HCT116 (cell line): ENCODE measurements around the gene SMIM28. TPM values are rescaled to one million over a fixed set of nuclear protein-coding genes. Genes with fewer than 3 reads are reported as not detected.

Source experiments
- ATAC-seq: fragments of 200-7000 bp; cut with Tn5 transposase; 2 replicates; pipeline ENCODE4 v1.9.1; 2020; ENCODE audit warnings: mild to moderate bottlenecking, moderate library complexity
- BruUV-seq: library from RNA; stranded (reverse); fragments of 400-500 nt; replicated peaks from 2 replicates; lab custom pipeline; 2021; lab: Mats Ljungman, UMichigan
- CTCF ChIA-PET: fragments of 300-600 bp; sonication (Branson Sonifier 250); formaldehyde crosslinking; loops from one replicate; lab custom pipeline; 2021; ENCODE audit warnings: antibody characterized with exemption; lab: Charles Lee
- POLR2A ChIA-PET: fragments of 300-600, 350-600 bp; sonication (Branson Sonifier 250); formaldehyde crosslinking; loops from one replicate; lab custom pipeline; 2021; ENCODE audit warnings: antibody characterized with exemption; lab: Charles Lee
- RAD21 ChIA-PET, 2 experiments: fragments of 300-600 bp; sonication (Branson Sonifier 250); formaldehyde crosslinking; loops; one replicate each; lab custom pipeline; 2023; ENCODE audit warnings: low total read pairs in 2 of 2; ENCODE audit not compliant: uncharacterized antibody in 2 of 2, unreplicated experiment in 2 of 2, low non-redundant PET in 1 of 2; lab: Charles Lee
- DNase-seq: peaks from one replicate; pipeline ENCODE4 v3.0.0-alpha.2; 2010; ENCODE audit warnings: low read depth, low spot score
- H2AFZ ChIP-seq: fragments of 200-600 bp; shearing (Covaris generic), sonication (generic); 2 replicates; pipeline ENCODE4 v1.6.1; 2017; ENCODE audit warnings: low read depth, mixed run types, mixed read lengths, antibody characterized with exemption, low read length; ENCODE audit not compliant: poor library complexity, severe bottlenecking
- H3K27ac ChIP-seq: 2 replicates; pipeline ENCODE4 v1.5.1; 2012; ENCODE audit warnings: low read depth, low read length
- H3K27me3 ChIP-seq: fragments of 200-600 bp; sonication (generic); 2 replicates; pipeline ENCODE4 v1.6.1; 2016; ENCODE audit warnings: mixed run types, low read length, mixed read lengths; ENCODE audit not compliant: insufficient read depth
- H3K36me3 ChIP-seq, 2 experiments: fragments of 200-500 bp in 1 of 2; fragments of 200-600 bp in 1 of 2; sonication (Bioruptor generic) in 1 of 2; sonication (generic) in 1 of 2; 2 replicates each; pipeline versions ENCODE4 v1.5.1 to v1.6.1; 2014 to 2016; ENCODE audit warnings: low read length in 2 of 2, inconsistent platforms in 1 of 2, mixed read lengths in 1 of 2, mixed run types in 1 of 2; ENCODE audit not compliant: insufficient read depth in 2 of 2, control insufficient read depth in 1 of 2
- H3K4me1 ChIP-seq, 2 experiments: fragments of 200-600 bp in 1 of 2; sonication (generic) in 1 of 2; 2 replicates each; pipeline versions ENCODE4 v1.5.1 to v1.6.1; 2012 to 2017; ENCODE audit warnings: low read length in 2 of 2, inconsistent platforms in 1 of 2, mild to moderate bottlenecking in 1 of 2, mixed read lengths in 1 of 2, mixed run types in 1 of 2, moderate library complexity in 1 of 2; ENCODE audit not compliant: insufficient read depth in 2 of 2, control insufficient read depth in 1 of 2
- H3K4me2 ChIP-seq: fragments of 200-600 bp; sonication (generic); 2 replicates; pipeline ENCODE4 v1.6.1; 2017; ENCODE audit warnings: mixed run types, low read length, mixed read lengths
- H3K4me3 ChIP-seq, 2 experiments: fragments of 200-600 bp in 1 of 2; sonication (generic) in 1 of 2; replicated peaks in 1 of 2; 2 replicates each; pipeline ENCODE4 v1.5.1; 2011 to 2016; ENCODE audit warnings: low read length in 2 of 2, control low read depth in 1 of 2, low read depth in 1 of 2, mild to moderate bottlenecking in 1 of 2, mixed read lengths in 1 of 2, mixed run types in 1 of 2
- H3K79me2 ChIP-seq: fragments of 200-600 bp; sonication (generic); 2 replicates; pipeline ENCODE4 v1.6.1; 2017; ENCODE audit warnings: mild to moderate bottlenecking, mixed run types, low read length, moderate library complexity, mixed read lengths; ENCODE audit not compliant: insufficient read depth
- H3K9ac ChIP-seq: fragments of 200-600 bp; sonication (generic); 2 replicates; pipeline ENCODE4 v1.6.1; 2016; ENCODE audit warnings: low read length, mixed read lengths
- H3K9me2 ChIP-seq: fragments of 200-600 bp; sonication (generic), shearing (Covaris generic); 2 replicates; pipeline ENCODE4 v1.6.1; 2017; ENCODE audit warnings: mixed run types, mild to moderate bottlenecking, moderate library complexity; ENCODE audit not compliant: insufficient read depth
- H3K9me3 ChIP-seq, 2 experiments: fragments of 200-500 bp in 1 of 2; fragments of 200-600 bp in 1 of 2; sonication (Bioruptor generic) in 1 of 2; sonication (generic) in 1 of 2; 2 replicates each; pipeline ENCODE4 v1.6.1; 2014 to 2017; ENCODE audit warnings: low read length in 2 of 2, mixed read lengths in 2 of 2, inconsistent platforms in 1 of 2, low read depth in 1 of 2, mild to moderate bottlenecking in 1 of 2, mixed run types in 1 of 2, moderate library complexity in 1 of 2; ENCODE audit not compliant: control insufficient read depth in 1 of 2, insufficient read depth in 1 of 2
- H4K20me1 ChIP-seq: fragments of 200-600 bp; sonication (generic), shearing (Covaris generic); 2 replicates; pipeline ENCODE4 v1.6.1; 2017; ENCODE audit warnings: mixed run types, mild to moderate bottlenecking, moderate library complexity; ENCODE audit not compliant: insufficient read depth
- ATF3 ChIP-seq: IDR thresholded peaks from 2 replicates; pipeline ENCODE4 v1.6.1; 2012
- CBX3 ChIP-seq: IDR thresholded peaks from 2 replicates; pipeline ENCODE4 v1.6.1; 2012; ENCODE audit warnings: low read depth
- CEBPB ChIP-seq: IDR thresholded peaks from 2 replicates; pipeline ENCODE4 v1.6.1; 2012; ENCODE audit warnings: low read depth
- ELF1 ChIP-seq: IDR thresholded peaks from 2 replicates; pipeline ENCODE4 v1.6.1; 2012; ENCODE audit warnings: low read depth, borderline replicate concordance
- EZH2phosphoT487 ChIP-seq: fragments of 200-600 bp; IDR thresholded peaks from 2 replicates; pipeline ENCODE4 v1.6.1; 2018; ENCODE audit warnings: antibody characterized with exemption, borderline replicate concordance
- JUND ChIP-seq: IDR thresholded peaks from 2 replicates; pipeline ENCODE4 v1.6.1; 2012
- MAX ChIP-seq: IDR thresholded peaks from 2 replicates; pipeline ENCODE4 v1.6.1; 2012
- POLR2A ChIP-seq: IDR thresholded peaks from 2 replicates; pipeline ENCODE4 v1.7.0; 2011; ENCODE audit warnings: borderline replicate concordance; ENCODE audit not compliant: insufficient read depth, insufficient read length; ENCODE audit errors: extremely low read depth
- POLR2AphosphoS5 ChIP-seq: IDR thresholded peaks from 2 replicates; pipeline ENCODE4 v1.6.1; 2011; ENCODE audit warnings: mild to moderate bottlenecking, low read depth, low read length, moderate library complexity
- REST ChIP-seq: IDR thresholded peaks from 2 replicates; pipeline ENCODE4 v1.6.1; 2012; ENCODE audit warnings: low read depth
- SIN3A ChIP-seq: IDR thresholded peaks from 2 replicates; pipeline ENCODE4 v1.6.1; 2012; ENCODE audit warnings: low read depth
- SP1 ChIP-seq: IDR thresholded peaks from 2 replicates; pipeline ENCODE4 v1.6.1; 2012; ENCODE audit warnings: low read depth
- SRF ChIP-seq: IDR thresholded peaks from 2 replicates; pipeline ENCODE4 v1.6.1; 2012; ENCODE audit warnings: low read depth
- TCF7L2 ChIP-seq: IDR thresholded peaks from 2 replicates; pipeline ENCODE4 v1.7.0; 2011; ENCODE audit warnings: borderline replicate concordance, inconsistent platforms; ENCODE audit not compliant: insufficient read depth, insufficient read length; ENCODE audit errors: extremely low read depth
- ZBTB33 ChIP-seq: IDR thresholded peaks from 2 replicates; pipeline ENCODE4 v1.6.1; 2011; ENCODE audit warnings: mild to moderate bottlenecking, low read length, moderate library complexity; ENCODE audit not compliant: insufficient replicate concordance; ENCODE audit errors: extremely low read depth
- ZFX ChIP-seq: fragments of 450-650 bp; IDR thresholded peaks from 2 replicates; pipeline ENCODE4 v1.6.1; 2017
- ZNF274 ChIP-seq: fragments of 200-500 bp; sonication (Bioruptor generic); IDR thresholded peaks from 2 replicates; pipeline ENCODE4 v1.6.1; 2014; ENCODE audit warnings: mild to moderate bottlenecking, low read depth, low read length, inconsistent platforms
- intact Hi-C: fragments of 100-400 bp; cut with micrococcal nuclease; formaldehyde crosslinking; loops from 2 replicates; pipeline ENCODE4 v1.10.0; 2022
- total RNA-seq: library from RNA; stranded (reverse); gene quantifications from one replicate; pipeline ENCODE4 v1.2.1, GENCODE V29; 2021; ENCODE audit not compliant: unreplicated experiment

SMIM28 gene
- total RNA-seq, 1 experiment from 2014 or later, result not detected

GRCh38 chr6:138417493-138418117 lies 39.9 kb downstream of the SMIM28 start:
- DNase-seq, result no peak
- RAD21 ChIA-PET, result no interaction called here
- TF ChIP-seq TCF7L2 (no peak), CEBPB (no peak), REST (no peak), ATF3 (no peak), EZH2phosphoT487 (no peak), CBX3 (no peak), MAX (no peak), JUND (no peak), ZFX (no peak), SIN3A (no peak), POLR2A (no peak), ZBTB33 (no peak), POLR2AphosphoS5 (no peak), ELF1 (no peak), SP1 (no peak), SRF (no peak), ZNF274 (no peak)
- Histone ChIP-seq H3K9me3 (no peaks in the 10 kb centered on the region), H3K9ac (no peak overlapping the region), H2AFZ (no peak overlapping the region), H3K4me2 (no peak overlapping the region), H3K79me2 (no peaks in the 10 kb centered on the region), H3K36me3 (peaks cover 7 to 12% of the 10 kb centered on the region in 2 experiments; a peak in 3 of 4 replicates), H3K9me2 (no peaks in the 10 kb centered on the region), H4K20me1 (no peaks in the 10 kb centered on the region), H3K4me3 (no peak overlapping the region), H3K4me1 (no peaks in the 10 kb centered on the region), H3K27ac (no peak overlapping the region), H3K27me3 (no peaks in the 10 kb centered on the region)
- ATAC-seq, result no peak
- intact Hi-C loops, result no loop called here
- BruUV-seq, result no TSS peak
- POLR2A ChIA-PET, result no interaction called here
- CTCF ChIA-PET, result no interaction called here
